Right atrium auricular region (tissue), 2 donors: Measurements from ENCODE around the gene CACNA1C. TPM values are rescaled to one million over a fixed set of nuclear protein-coding genes. Genes with fewer than 3 reads are reported as not detected.
"Not testable (repeated sequence)": the region's sequence is repeated elsewhere in the genome, so short reads cannot be mapped to it uniquely, and the experiment has no call there.

Experiments used
- DNase-seq: peaks from one replicate; pipeline ENCODE4 v3.0.0-alpha.2; 2019; ENCODE audit warnings: low spot score
- H3K27ac ChIP-seq, 2 donors: fragments of 200-600 bp; sonication (generic); 1 replicate in 1 of 2; 2 replicates in 1 of 2; pipeline ENCODE4 v1.5.1; 2016 to 2019
- H3K27me3 ChIP-seq, 2 donors: fragments of 200-600 bp; sonication (generic); one replicate each; pipeline versions ENCODE4 v1.5.1 to v1.6.0; 2017 to 2019
- H3K36me3 ChIP-seq: fragments of 200-600 bp; sonication (generic); one replicate; pipeline ENCODE4 v1.5.1; 2016
- H3K4me1 ChIP-seq, 2 donors: fragments of 200-600 bp; sonication (generic); one replicate each; pipeline versions ENCODE4 v1.5.1 to v1.6.0; 2017 to 2019
- H3K4me3 ChIP-seq, 2 donors: fragments of 200-600 bp; sonication (generic); 1 replicate in 1 of 2; 2 replicates in 1 of 2; pipeline ENCODE4 v1.5.1; 2017 to 2019; ENCODE audit warnings: mild to moderate bottlenecking in 1 of 2, moderate library complexity in 1 of 2
- H3K9me3 ChIP-seq, 2 donors: fragments of 200-600 bp; sonication (generic); one replicate each; pipeline ENCODE4 v1.5.1; 2019
- total RNA-seq, 2 donors: library from RNA; depleted of rRNA; stranded (reverse); fragments of >200 nt; gene quantifications; one replicate each; pipeline ENCODE4 v1.1.0, GENCODE V29; 2016
- TF ChIP-seq, protein P1 (sequence below), 2 donors: fragments of 200-600 bp; sonication (generic); IDR thresholded peaks; one replicate each; pipeline ENCODE4 v1.5.1; 2019; ENCODE audit warnings: antibody characterized with exemption in 2 of 2

Gene CACNA1C
- total RNA-seq, 2 donors from 2014 or later: 83.1 to 93.6 TPM

DNA sequence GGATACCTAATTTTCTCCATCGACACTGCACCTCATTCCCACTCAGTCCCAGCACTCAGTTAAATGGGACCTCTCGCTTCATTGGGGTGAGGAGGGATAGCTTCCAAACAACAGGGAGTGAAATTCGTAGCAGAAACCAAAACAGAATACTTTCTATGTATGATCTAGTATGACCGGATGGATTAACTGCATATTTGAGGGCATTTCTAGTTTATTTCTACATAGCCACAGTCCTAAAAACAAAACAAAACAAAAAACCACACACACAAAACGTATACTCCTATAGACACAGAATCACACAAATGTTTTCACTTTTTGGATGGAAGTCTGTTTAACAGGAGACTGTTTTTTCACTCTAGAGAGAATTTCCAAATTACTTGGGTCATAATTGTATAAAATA is 434.5 kb downstream of the CACNA1C start:
- no peaks in the 10 kb centered on the region for H3K27me3 ChIP-seq
- peaks cover 0 to 17% of the 10 kb centered on the region in 2 donors for H3K4me1 ChIP-seq
- DNase-seq: no peak
- TF ChIP-seq, protein P1, sequence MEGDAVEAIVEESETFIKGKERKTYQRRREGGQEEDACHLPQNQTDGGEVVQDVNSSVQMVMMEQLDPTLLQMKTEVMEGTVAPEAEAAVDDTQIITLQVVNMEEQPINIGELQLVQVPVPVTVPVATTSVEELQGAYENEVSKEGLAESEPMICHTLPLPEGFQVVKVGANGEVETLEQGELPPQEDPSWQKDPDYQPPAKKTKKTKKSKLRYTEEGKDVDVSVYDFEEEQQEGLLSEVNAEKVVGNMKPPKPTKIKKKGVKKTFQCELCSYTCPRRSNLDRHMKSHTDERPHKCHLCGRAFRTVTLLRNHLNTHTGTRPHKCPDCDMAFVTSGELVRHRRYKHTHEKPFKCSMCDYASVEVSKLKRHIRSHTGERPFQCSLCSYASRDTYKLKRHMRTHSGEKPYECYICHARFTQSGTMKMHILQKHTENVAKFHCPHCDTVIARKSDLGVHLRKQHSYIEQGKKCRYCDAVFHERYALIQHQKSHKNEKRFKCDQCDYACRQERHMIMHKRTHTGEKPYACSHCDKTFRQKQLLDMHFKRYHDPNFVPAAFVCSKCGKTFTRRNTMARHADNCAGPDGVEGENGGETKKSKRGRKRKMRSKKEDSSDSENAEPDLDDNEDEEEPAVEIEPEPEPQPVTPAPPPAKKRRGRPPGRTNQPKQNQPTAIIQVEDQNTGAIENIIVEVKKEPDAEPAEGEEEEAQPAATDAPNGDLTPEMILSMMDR (IDR thresholded peaks at IDR 0.05): no peak
- H3K4me3 ChIP-seq: no peak overlapping the region
- no peak overlapping the region for H3K27ac ChIP-seq
- peaks cover 40% of the 10 kb centered on the region for H3K36me3 ChIP-seq
- no peaks in the 10 kb centered on the region for H3K9me3 ChIP-seq

DNA sequence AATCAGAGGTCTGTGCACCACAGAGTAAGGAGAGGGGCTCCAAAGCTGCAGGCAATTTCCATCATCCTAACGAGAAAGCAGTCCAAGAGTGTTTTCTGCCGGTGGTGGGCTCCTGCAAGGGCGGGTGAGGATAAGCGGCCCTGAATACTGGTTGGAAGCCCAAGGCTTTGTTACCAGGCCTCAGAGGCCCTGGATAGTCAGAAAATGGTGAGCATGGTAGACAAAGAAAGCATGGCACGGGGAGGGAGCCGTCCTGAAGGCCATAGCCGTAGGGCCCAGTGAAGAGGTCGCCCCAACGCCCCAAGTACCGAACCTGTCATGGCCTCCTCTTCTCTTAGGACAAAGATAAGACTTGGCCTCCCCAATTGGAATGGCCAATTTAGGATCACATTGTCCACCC is 435.3 kb downstream of the CACNA1C start:
- TF ChIP-seq, protein P1 (IDR thresholded peaks at IDR 0.05): no peak

DNA sequence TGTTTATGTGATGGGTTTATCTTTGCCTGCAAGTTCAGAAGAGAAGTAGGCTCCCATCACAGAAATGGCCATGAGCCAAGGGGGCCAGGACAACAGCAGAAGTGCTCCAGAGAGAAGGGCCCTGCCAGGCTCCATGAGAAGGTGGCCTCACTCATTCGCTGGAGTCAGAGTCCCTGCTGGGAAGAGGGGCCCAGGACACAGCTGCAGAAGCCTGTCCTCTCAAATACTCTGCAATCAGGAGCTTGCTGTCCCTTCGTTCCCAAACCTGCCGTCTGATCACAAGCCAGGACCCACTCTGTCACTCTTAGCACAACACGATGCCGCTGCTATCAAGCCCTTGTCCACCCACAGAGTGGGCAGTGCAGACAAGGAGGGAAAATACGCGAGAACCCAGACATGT is 435.8 kb downstream of the CACNA1C start:
- Histone ChIP-seq H3K4me1 (peaks cover 0 to 24% of the 10 kb centered on the region in 2 donors), H3K4me3 (no peak overlapping the region), H3K27ac (no peak overlapping the region), H3K27me3 (no peaks in the 10 kb centered on the region), H3K36me3 (peaks cover 40% of the 10 kb centered on the region), H3K9me3 (no peaks in the 10 kb centered on the region)
- TF ChIP-seq, protein P1 (IDR thresholded peaks at IDR 0.05): no peak
- DNase-seq: no peak

More for the DNA sequence above, 435.3 kb downstream of the CACNA1C start:
- no peak for DNase-seq
- no peaks in the 10 kb centered on the region for H3K9me3 ChIP-seq
- no peak overlapping the region for H3K4me3 ChIP-seq
- no peaks in the 10 kb centered on the region for H3K27me3 ChIP-seq
- H3K27ac ChIP-seq: no peak overlapping the region
- H3K4me1 ChIP-seq: peaks cover 0 to 20% of the 10 kb centered on the region in 2 donors
- peaks cover 40% of the 10 kb centered on the region for H3K36me3 ChIP-seq

DNA sequence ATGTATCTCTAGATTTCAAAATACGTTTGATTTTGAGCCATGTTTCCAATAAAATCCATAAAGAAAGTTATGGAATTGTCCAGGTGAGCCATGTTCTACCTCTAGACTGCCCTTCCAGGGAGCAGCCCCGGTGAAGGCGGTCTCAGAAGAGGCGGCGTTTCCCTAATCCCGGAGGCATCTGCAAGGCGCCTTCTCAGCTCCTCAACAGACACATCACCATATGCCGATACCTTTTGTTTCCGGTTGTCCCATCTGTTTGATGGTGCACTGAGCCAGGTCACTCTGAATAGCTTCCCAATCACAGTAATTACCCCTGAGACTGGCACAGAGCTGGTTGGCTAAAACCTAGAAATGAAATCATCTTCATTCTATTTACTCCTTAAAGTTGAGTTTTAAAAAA is 436.5 kb downstream of the CACNA1C start:
- no peak overlapping the region for H3K4me3 ChIP-seq
- no peak overlapping the region for H3K27ac ChIP-seq
- H3K36me3 ChIP-seq: peaks cover 40% of the 10 kb centered on the region
- no peaks in the 10 kb centered on the region for H3K9me3 ChIP-seq
- H3K4me1 ChIP-seq: peaks cover 0 to 28% of the 10 kb centered on the region in 2 donors
- no peak for DNase-seq
- no peaks in the 10 kb centered on the region for H3K27me3 ChIP-seq
- TF ChIP-seq, protein P1 (IDR thresholded peaks at IDR 0.05): no peak

DNA sequence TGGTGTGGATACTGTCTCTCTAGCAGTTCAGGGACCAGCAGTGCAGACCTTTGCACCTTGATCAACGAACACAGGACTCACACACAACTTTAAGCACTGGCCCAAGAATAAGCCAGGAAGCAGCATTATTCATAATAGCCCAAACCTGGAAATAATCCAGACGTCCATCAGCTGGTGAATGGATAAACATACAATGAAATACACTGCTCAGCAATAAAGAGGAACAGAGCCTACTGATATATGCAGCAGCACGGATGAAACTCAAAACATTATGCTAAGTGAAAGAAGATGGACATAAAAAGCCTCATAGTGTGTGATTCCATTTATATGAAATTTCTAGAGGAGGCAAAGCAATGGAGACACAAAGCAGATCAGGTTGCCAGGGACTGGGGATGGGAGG is 438.0 kb downstream of the CACNA1C start:
- no peaks in the 10 kb centered on the region for H3K27me3 ChIP-seq
- H3K36me3 ChIP-seq: peaks cover 32% of the 10 kb centered on the region
- no peak for DNase-seq
- TF ChIP-seq, protein P1 (IDR thresholded peaks at IDR 0.05): no peak
- peaks cover 0 to 44% of the 10 kb centered on the region in 2 donors for H3K4me1 ChIP-seq
- H3K4me3 ChIP-seq: no peak overlapping the region
- H3K27ac ChIP-seq: no peak overlapping the region
- H3K9me3 ChIP-seq: no peaks in the 10 kb centered on the region

DNA sequence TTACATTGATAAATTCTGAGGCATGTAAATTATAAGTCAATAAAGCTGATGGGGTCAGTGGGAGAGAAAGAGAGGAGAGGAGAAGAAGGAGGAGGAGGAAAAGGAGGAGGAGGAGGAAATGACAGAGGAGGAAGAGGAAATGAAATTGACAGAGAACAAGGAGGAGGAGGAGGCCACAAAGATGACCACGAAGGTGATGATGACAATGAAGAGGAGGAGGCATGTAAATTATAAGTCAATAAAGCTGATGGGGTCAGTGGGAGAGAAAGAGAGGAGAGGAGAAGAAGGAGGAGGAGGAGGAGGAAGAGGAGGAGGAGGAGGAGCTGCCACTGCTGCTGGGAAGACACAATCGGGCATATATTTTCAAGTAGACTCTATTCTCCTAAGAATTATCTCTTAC is 438.6 kb downstream of the CACNA1C start:
- peaks cover 27% of the 10 kb centered on the region for H3K36me3 ChIP-seq
- not testable (repeated sequence) for H3K27me3 ChIP-seq, H3K4me3 ChIP-seq, H3K9me3 ChIP-seq, DNase-seq
- peak overlapping the region in 1 of 2 donors; percentile 18 for H3K27ac ChIP-seq
- peaks cover 0 to 49% of the 10 kb centered on the region in 2 donors for H3K4me1 ChIP-seq
